22Rv1 (cell line): ENCODE measurements around the gene CDKAL1.
A peak's percentile ranks its signal among the peaks of the same experiment; 100 is the strongest.

Experiments
- H3K27ac ChIP-seq: fragments of 450-650 bp; 2 replicates; pipeline ENCODE4 v1.5.1; 2017
- CTCF ChIP-seq: fragments of 450-650 bp; IDR thresholded peaks from 2 replicates; pipeline ENCODE4 v1.5.1; 2017; ENCODE audit warnings: mild to moderate bottlenecking
- ZFX ChIP-seq: fragments of 450-650 bp; IDR thresholded peaks from 2 replicates; pipeline ENCODE4 v1.6.1; 2017; ENCODE audit warnings: antibody characterized with exemption, borderline replicate concordance

The CDKAL1 gene

GRCh38 chr6:20740088-20740487 lies 205.8 kb downstream of the CDKAL1 start:
- no peak for TF ChIP-seq CTCF
- no peak for TF ChIP-seq ZFX
- H3K27ac ChIP-seq, result peak overlapping the region; percentile 46; the same call in 1 of the 2 replicates

- H3K27ac ChIP-seq, result peak overlapping the region; percentile 46
- no peak for TF ChIP-seq CTCF
- TF ChIP-seq ZFX, result no peak
Observed at GRCh38 chr6:20740727-20741126, 206.5 kb downstream of the CDKAL1 start.

GRCh38 chr6:20741490-20741889 lies 207.2 kb downstream of the CDKAL1 start:
- no peak for TF ChIP-seq CTCF
- TF ChIP-seq ZFX, result no peak
- H3K27ac ChIP-seq, result no peak overlapping the region

- H3K27ac ChIP-seq, result peak overlapping the region; percentile 68
- no peak for TF ChIP-seq ZFX
- no peak for TF ChIP-seq CTCF
Observed at GRCh38 chr6:20744911-20745557, 210.8 kb downstream of the CDKAL1 start.

GRCh38 chr6:20746024-20746423 lies 211.8 kb downstream of the CDKAL1 start:
- H3K27ac ChIP-seq, result peak overlapping the region; percentile 68
- TF ChIP-seq CTCF (no peak), ZFX (no peak)

- H3K27ac ChIP-seq, result peak overlapping the region; percentile 68
- no peak for TF ChIP-seq CTCF
- no peak for TF ChIP-seq ZFX
Observed at GRCh38 chr6:20746805-20747558, 212.7 kb downstream of the CDKAL1 start.

GRCh38 chr6:20747991-20748390 lies 213.7 kb downstream of the CDKAL1 start:
- TF ChIP-seq ZFX (no peak), CTCF (no peak)
- H3K27ac ChIP-seq, result no peak overlapping the region
